ENCODE data around the gene PADI2. TPM values are rescaled to one million over a fixed set of nuclear protein-coding genes. Genes with fewer than 3 reads are reported as not detected.

Gene PADI2
- total and polyA plus RNA-seq, 9 of the 15 experiments (the other 6 are each of a cell fraction or from before 2014, with no cell fraction given): 0.01 to 0.11 (median 0.01) TPM; not detected in 5

- intact Hi-C loops (cut with micrococcal nuclease): no loop called here
- no peak overlapping the region for H3K4me3 ChIP-seq
These were observed 21.5 kb downstream of the PADI2 start for GRCh38 chr1:17097787-17098186.

More at GRCh38 chr1:17097787-17098186, 21.5 kb downstream of the PADI2 start:
- no peak overlapping the region for H3K4me2 ChIP-seq (ENCODE audit: insufficient read depth, low read length)
- CTCF ChIA-PET (ENCODE audit: low intra/inter-chr PET ratio): no interaction called here
- ATAC-seq (no peak), DNase-seq (ENCODE audit: extremely low read depth in 1 of 4, low spot score in 3 of 4) (no peak), FAIRE-seq (no peak)
- TF ChIP-seq, protein P1, sequence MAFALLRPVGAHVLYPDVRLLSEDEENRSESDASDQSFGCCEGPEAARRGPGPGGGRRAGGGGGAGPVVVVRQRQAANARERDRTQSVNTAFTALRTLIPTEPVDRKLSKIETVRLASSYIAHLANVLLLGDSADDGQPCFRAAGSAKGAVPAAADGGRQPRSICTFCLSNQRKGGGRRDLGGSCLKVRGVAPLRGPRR (CRISPR knock-in tag; IDR thresholded peaks at IDR 0.05): no peak
- TF ChIP-seq ZNF766 (CRISPR knock-in tag; conservative IDR thresholded peaks at IDR 0.05) (no peak), ZNF12 (CRISPR knock-in tag; IDR thresholded peaks at IDR 0.05) (no peak), USF2 (CRISPR knock-in tag; IDR thresholded peaks at IDR 0.05) (no peak), SMAD1 (IDR thresholded peaks at IDR 0.05; ENCODE audit: low read depth, low read length, partially characterized antibody) (no peak), HMG20A (CRISPR knock-in tag; conservative IDR thresholded peaks at IDR 0.05) (no peak), TARDBP (IDR thresholded peaks at IDR 0.05) (no peak), GTF2F1 (IDR thresholded peaks at IDR 0.05; ENCODE audit: low read depth, low read length) (no peak), HDGF (IDR thresholded peaks at IDR 0.05) (no peak), PRDM10 (IDR thresholded peaks at IDR 0.05; ENCODE audit: partially characterized antibody) (no peak), RAD51 (IDR thresholded peaks at IDR 0.05; ENCODE audit: borderline replicate concordance, low read depth) (no peak), ZNF212 (CRISPR knock-in tag; IDR thresholded peaks at IDR 0.05) (no peak), TBP (optimal IDR thresholded peaks at IDR 0.05; ENCODE audit: low read depth, low read length) (no peak), NFE2L1 (tag; IDR thresholded peaks at IDR 0.05; ENCODE audit: borderline replicate concordance, low read depth) (no peak), ZNF134 (CRISPR knock-in tag; conservative IDR thresholded peaks at IDR 0.05) (no peak)
- TF ChIP-seq, protein P2, sequence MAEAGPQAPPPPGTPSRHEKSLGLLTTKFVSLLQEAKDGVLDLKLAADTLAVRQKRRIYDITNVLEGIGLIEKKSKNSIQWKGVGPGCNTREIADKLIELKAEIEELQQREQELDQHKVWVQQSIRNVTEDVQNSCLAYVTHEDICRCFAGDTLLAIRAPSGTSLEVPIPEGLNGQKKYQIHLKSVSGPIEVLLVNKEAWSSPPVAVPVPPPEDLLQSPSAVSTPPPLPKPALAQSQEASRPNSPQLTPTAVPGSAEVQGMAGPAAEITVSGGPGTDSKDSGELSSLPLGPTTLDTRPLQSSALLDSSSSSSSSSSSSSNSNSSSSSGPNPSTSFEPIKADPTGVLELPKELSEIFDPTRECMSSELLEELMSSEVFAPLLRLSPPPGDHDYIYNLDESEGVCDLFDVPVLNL (CRISPR knock-in tag; IDR thresholded peaks at IDR 0.05; ENCODE audit: low read depth): no peak
- H3K9ac ChIP-seq (ENCODE audit: insufficient read depth in 1 of 2, low read depth in 2 of 2, low read length in 2 of 2): no peak overlapping the region
- H3K79me2 ChIP-seq (ENCODE audit: control insufficient read depth, insufficient read depth, low read length): no peaks in the 10 kb centered on the region
- no peaks in the 10 kb centered on the region for H3K9me3 ChIP-seq (replicated peaks; ENCODE audit: control insufficient read depth, insufficient read depth, low read depth, low read length)
- no peaks in the 10 kb centered on the region for H3K36me3 ChIP-seq (ENCODE audit: control insufficient read depth, insufficient read depth, low read length)
- POLR2A ChIA-PET: interaction anchor here (0.7 kb wide), 1 partner anchor 41 kb away, joined by 3 read pairs; no protein-coding TSS in a partner anchor
- no peaks in the 10 kb centered on the region; a peak in 1 of 5 replicates for H3K4me1 ChIP-seq (replicated peaks in 1 of 2; ENCODE audit: control insufficient read depth in 2 of 2, insufficient read depth in 2 of 2, low read length in 2 of 2)
- 2% methylated on average over 14 of the region's 14 CpGs for WGBS (ENCODE audit: insufficient coverage, low coverage, missing lambda C conversion rate)
- in situ Hi-C loops (cut with MboI): no loop called here
- no peak overlapping the region for H2AFZ ChIP-seq (ENCODE audit: low read depth, low read length)
- H3K27me3 ChIP-seq (ENCODE audit: control insufficient read depth in 2 of 2, insufficient read depth in 2 of 2, low read length in 2 of 2): peaks cover 50 to 75% of the 10 kb centered on the region in 2 experiments
- H3K9me1 ChIP-seq (ENCODE audit: control insufficient read depth, insufficient read depth, low read length): no peaks in the 10 kb centered on the region
- H3K27ac ChIP-seq (ENCODE audit: extremely low read depth, low read depth, low read length): no peak overlapping the region
- H4K20me1 ChIP-seq (replicated peaks; ENCODE audit: control insufficient read depth, insufficient read depth, low read length): peaks cover 8% of the 10 kb centered on the region; the same call in 1 of the 2 replicates
- BruUV-seq (replicated peaks): no TSS peak
